GM19463 (cell line): ENCODE measurements around the gene PCDHA4.
"Not testable (repeated sequence)": the region's sequence is repeated elsewhere in the genome, so short reads cannot be mapped to it uniquely, and the experiment has no call there.

ENCODE experiments used
- ATAC-seq: cut with Tn5 transposase; IDR thresholded peaks from one replicate; pipeline ENCODE4 v1.9.1; 2021; ENCODE audit warnings: mild to moderate bottlenecking, moderate library complexity; ENCODE audit not compliant: unreplicated experiment

PCDHA4 gene

GRCh38 chr5:140821375-140822280, 14.8 kb downstream of the PCDHA4 start, which contains the start of gene PCDHA5:
Gene PCDHA5, plus strand, starts transcription at chr5:140821613.
- ATAC-seq, result no peak

GRCh38 chr5:140822281-140822629, 15.4 kb downstream of the PCDHA4 start:
- no peak for ATAC-seq

GRCh38 chr5:140822969-140823368, 16.1 kb downstream of the PCDHA4 start:
- ATAC-seq, result not testable (repeated sequence)

GRCh38 chr5:140823475-140823874, 16.6 kb downstream of the PCDHA4 start:
- ATAC-seq, result no peak

GRCh38 chr5:140827704-140828361, 21.0 kb downstream of the PCDHA4 start, which contains the start of gene PCDHA6:
Gene PCDHA6, plus strand, starts transcription at chr5:140827960. Its CDS starts 132 bp downstream, at chr5:140828092.
- no peak for ATAC-seq

GRCh38 chr5:140828362-140828737, 21.5 kb downstream of the PCDHA4 start:
- ATAC-seq, result no peak

GRCh38 chr5:140829511-140830501, 22.9 kb downstream of the PCDHA4 start:
- ATAC-seq, result not testable (repeated sequence)

- ATAC-seq, result no peak
Observed at GRCh38 chr5:140833993-140834392, 27.1 kb downstream of the PCDHA4 start, which contains the start of gene PCDHA7. Gene PCDHA7, plus strand, starts transcription at chr5:140834269. Its CDS starts 115 bp downstream, at chr5:140834384.

- not testable (repeated sequence) for ATAC-seq
Observed at GRCh38 chr5:140834439-140835008, 27.7 kb downstream of the PCDHA4 start.

- no peak for ATAC-seq
Observed at GRCh38 chr5:140835622-140836510, 29.0 kb downstream of the PCDHA4 start.

GRCh38 chr5:140840978-140841962, 34.4 kb downstream of the PCDHA4 start, which contains the start of gene PCDHA8:
Gene PCDHA8, plus strand, starts transcription at chr5:140841187. Its CDS starts 135 bp downstream, at chr5:140841322.
- no peak for ATAC-seq

GRCh38 chr5:140842798-140843733, 36.2 kb downstream of the PCDHA4 start:
- ATAC-seq, result no peak

GRCh38 chr5:140848139-140849102, 41.6 kb downstream of the PCDHA4 start, which contains the start of gene PCDHA9:
Gene PCDHA9, plus strand, starts transcription at chr5:140848382. Its CDS starts 114 bp downstream, at chr5:140848496.
- ATAC-seq, result not testable (repeated sequence)

GRCh38 chr5:140849831-140850634, 43.2 kb downstream of the PCDHA4 start:
- not testable (repeated sequence) for ATAC-seq
